HG02973 (cell line): ENCODE results near the gene CDKL2.

Experiments used
- ATAC-seq: cut with Tn5 transposase; IDR thresholded peaks from one replicate; pipeline ENCODE4 v1.9.1; 2021; ENCODE audit warnings: moderate library complexity; ENCODE audit not compliant: unreplicated experiment

Gene CDKL2

GRCh38 chr4:75643651-75644050 is 13.3 kb upstream of the CDKL2 start:
- no peak for ATAC-seq

DNA sequence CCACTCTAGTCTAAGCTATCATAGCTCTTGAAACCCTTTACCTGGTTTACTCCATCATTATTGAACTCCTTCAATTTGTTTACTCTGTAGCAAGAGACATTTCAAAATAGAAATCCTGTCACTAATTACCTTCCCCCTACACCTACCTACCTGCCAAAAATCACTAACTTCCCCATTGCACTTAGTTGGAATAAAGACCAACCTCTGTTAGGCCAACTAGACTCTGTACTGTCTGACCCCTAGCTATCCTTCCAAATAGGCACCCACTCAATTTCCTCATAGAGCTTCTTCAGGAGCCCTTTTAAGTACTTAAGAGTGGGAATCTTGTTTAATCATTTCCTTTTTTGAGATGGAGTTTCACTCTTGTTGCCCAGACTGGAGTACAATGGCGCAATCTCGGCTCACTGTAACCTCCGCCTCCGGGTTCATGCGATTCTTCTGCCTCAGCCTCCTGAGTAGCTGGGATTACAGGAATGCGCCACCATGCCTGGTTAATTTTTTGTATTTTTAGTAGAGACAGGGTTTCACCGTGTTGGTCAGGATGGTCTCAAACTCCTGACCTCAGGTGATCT is 8.9 kb upstream of the CDKL2 start:
- no peak for ATAC-seq

GRCh38 chr4:75637827-75638226 is 7.5 kb upstream of the CDKL2 start:
- no peak for ATAC-seq

GRCh38 chr4:75637176-75637575 is 6.8 kb upstream of the CDKL2 start:
- no peak for ATAC-seq

- ATAC-seq: no peak
Observed at GRCh38 chr4:75634951-75635350, 4.6 kb upstream of the CDKL2 start.

GRCh38 chr4:75634281-75634680 is 4.0 kb upstream of the CDKL2 start:
- ATAC-seq: no peak

- no peak for ATAC-seq
Observed at GRCh38 chr4:75633846-75634245, 3.5 kb upstream of the CDKL2 start.

DNA sequence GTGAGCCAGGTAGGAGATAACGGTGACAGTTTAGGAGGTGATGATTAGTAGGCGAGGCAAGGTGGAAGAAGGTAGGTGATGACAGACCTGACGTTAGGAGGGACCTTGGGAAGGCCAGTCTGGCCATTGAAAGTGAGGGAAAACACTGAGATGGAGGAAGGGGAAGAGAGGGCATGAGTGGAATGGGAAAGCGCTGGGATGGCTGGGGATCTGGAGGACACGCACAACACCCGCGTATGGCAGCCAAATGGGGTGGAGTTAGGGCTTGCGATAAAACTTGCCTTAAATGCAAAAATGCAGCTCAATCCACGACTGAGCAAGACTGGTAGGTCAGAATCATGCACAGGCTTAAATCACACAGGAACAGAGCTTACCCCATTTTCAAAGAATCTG is 605 bp upstream of the CDKL2 start:
- ATAC-seq: no peak

- no peak for ATAC-seq
Observed at GRCh38 chr4:75629239-75629638, 1.1 kb downstream of the CDKL2 start.

DNA sequence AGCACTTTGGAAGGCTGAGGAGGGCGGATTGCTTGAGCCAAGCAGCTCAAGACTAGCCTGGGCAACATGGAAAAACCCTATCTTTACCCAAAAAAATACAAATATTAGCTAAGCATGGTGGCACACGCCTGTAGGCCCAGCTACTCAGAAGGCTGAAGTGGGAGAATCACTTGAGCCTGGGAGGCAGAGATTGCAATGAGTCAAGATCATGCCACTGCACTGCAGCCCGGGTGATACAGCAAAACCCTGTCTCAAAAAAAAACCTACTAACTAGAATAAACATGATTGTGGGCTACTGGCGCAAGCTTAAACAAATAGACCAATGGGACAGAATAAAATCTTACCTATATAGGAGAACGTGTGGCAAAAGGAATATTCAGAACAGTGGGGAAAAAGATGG is 7.3 kb downstream of the CDKL2 start:
- ATAC-seq: no peak

DNA sequence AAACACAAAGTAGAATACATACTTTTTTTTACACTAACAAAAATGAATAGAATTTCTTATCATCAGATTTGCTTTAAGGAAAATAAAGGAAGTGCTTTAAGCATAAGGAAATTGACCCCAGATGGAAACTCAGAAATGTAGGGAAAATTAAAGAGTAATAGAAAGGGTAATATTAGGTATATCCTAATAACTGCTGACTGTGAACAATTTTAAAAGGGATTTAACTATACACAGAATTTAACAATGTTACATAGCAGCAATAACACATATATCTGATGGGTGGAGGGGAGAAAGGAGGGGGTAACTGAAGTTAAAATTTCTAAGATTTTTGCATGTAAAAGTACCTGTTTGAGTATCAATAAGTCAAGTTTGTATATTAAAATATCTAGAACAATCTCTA is 8.6 kb downstream of the CDKL2 start:
- no peak for ATAC-seq

- ATAC-seq: no peak
Observed at GRCh38 chr4:75612306-75612705, 18.0 kb downstream of the CDKL2 start.

GRCh38 chr4:75605928-75606327 is 24.4 kb downstream of the CDKL2 start:
- ATAC-seq: no peak

- ATAC-seq: no peak
Observed at GRCh38 chr4:75599647-75600046, 30.7 kb downstream of the CDKL2 start.

GRCh38 chr4:75598390-75598789 is 31.9 kb downstream of the CDKL2 start:
- ATAC-seq: no peak

- ATAC-seq: no peak
Observed at GRCh38 chr4:75596061-75596460, 34.3 kb downstream of the CDKL2 start.

DNA sequence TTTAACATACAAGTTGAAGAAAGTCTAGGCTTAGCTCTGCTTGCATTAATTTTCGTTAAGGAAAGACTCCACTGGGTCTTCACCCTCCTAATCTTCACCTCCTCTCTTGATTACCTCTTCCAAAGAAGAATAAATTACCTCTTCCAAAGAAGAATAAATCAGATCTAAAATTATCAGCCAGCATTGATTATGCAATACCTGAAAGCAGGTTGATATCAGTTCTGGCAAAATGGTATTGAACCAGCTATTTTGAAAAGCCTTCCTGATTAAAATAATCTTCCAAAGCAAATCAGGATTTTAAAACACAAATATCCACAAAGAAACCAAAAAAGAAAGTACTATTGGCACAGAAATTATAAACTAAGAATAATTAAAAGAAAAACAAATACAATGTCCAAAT is 36.9 kb downstream of the CDKL2 start:
- ATAC-seq: no peak

DNA sequence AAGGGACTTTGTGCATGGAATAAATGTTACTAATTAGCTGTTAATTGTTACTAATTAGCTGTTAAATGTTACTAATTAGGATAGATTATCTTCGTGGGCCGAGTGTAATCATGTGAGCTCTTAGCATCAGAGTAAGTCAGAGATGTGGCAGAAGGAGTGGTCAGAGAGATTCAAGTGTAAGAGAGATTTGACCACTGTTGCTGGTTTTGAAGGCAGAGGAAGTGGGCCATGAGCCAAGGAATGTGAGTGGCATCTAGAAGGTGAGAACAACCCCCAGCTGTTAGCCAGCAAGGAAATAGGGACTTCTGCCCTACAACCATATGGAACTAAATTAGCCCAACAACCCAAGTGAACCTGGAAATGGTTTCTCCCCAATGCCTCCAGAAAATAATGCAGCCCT is 46.3 kb downstream of the CDKL2 start:
- no peak for ATAC-seq

- ATAC-seq: no peak
Observed at GRCh38 chr4:75567725-75568124, 62.6 kb downstream of the CDKL2 start.

GRCh38 chr4:75566911-75567310 is 63.4 kb downstream of the CDKL2 start:
- ATAC-seq: no peak

DNA sequence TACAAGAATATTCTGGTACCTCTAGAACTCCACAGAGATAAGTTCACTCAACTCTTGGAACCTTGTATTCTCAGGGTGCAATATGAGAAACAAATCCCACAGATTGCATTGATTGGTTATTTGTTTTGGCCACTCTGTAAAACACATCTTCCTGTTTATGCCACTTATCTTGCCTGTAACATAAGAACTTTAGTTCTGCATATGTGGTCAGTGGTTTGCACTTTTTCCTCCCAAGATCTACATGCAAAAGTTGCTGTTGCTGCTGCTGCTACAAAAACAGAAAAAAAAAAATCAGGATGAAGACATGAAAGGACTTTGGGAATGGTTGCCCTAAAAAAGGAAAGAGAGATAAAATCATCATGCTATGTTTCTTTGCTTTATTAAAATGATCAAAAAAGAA is 64.8 kb downstream of the CDKL2 start:
- no peak for ATAC-seq

DNA sequence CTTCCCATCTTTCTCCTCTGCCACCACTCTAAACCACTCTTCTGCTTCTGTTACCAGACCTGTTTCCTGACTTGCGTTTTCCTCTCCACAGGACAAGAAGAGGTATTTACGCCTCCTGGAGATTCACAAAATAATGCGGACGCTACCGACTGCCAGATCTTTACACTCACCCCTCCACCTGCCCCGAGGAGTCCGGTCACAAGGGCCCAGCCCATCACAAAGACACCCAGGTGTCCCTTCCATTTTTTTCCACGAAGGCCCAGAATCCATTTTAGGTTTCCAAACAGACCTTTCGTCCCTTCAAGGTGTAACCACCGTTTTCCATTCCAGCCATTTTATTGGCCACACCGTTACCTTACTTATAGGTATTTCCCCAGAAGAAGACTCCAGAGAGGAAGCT is 66.3 kb downstream of the CDKL2 start:
- ATAC-seq: no peak

GRCh38 chr4:75561789-75562188 is 68.5 kb downstream of the CDKL2 start:
- no peak for ATAC-seq

DNA sequence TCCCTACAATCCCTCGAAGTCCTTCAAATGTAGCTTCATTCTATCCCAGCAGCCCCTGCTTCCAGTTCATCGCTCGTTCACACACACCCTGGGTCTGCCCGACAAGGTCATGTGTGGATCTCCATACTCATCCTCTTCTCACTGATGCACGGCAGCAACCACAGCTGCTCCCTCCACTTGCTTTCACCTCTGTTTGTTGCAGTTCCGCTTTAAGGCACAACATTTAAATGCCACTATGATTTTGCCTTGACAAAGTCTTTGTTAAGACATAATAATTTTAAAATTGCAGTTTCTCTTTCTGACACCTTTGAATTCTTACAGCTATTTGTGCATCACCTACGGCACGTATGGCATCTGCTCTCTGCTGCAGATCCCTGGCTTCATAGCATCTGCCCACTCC is 72.6 kb downstream of the CDKL2 start:
- no peak for ATAC-seq
